NT2/D1 (cell line): ENCODE data around the gene TMPRSS11D.

ENCODE experiments used
- DNase-seq: peaks from one replicate; pipeline ENCODE4 v3.0.0-alpha.2; 2011; ENCODE audit warnings: low read depth, low spot score
- H3K27me3 ChIP-seq: 2 replicates; pipeline ENCODE4 v1.6.0; 2011; ENCODE audit warnings: mild to moderate bottlenecking; ENCODE audit not compliant: insufficient read length, insufficient read depth
- H3K36me3 ChIP-seq: 2 replicates; pipeline ENCODE4 v1.6.1; 2011; ENCODE audit warnings: mild to moderate bottlenecking, low read length, mixed read lengths; ENCODE audit not compliant: insufficient read depth, insufficient read length
- H3K4me1 ChIP-seq: 2 replicates; pipeline ENCODE4 v1.5.1; 2011; ENCODE audit not compliant: insufficient read depth, insufficient read length
- H3K4me3 ChIP-seq: 2 replicates; pipeline ENCODE4 v1.5.1; 2011; ENCODE audit warnings: low read depth; ENCODE audit not compliant: insufficient read length
- H3K9ac ChIP-seq: 2 replicates; pipeline ENCODE4 v1.6.0; 2011; ENCODE audit warnings: low read depth; ENCODE audit not compliant: insufficient read length
- H3K9me3 ChIP-seq: 2 replicates; pipeline ENCODE4 v1.5.1; 2011; ENCODE audit warnings: mild to moderate bottlenecking, low read length; ENCODE audit not compliant: insufficient read depth
- SUZ12 ChIP-seq: IDR thresholded peaks from 2 replicates; pipeline ENCODE4 v1.6.1; 2011; ENCODE audit not compliant: insufficient read length, insufficient read depth; ENCODE audit errors: extremely low read depth
- YY1 ChIP-seq: IDR thresholded peaks from 2 replicates; pipeline ENCODE4 v1.6.1; 2011; ENCODE audit not compliant: insufficient read length, insufficient read depth
- ZNF274 ChIP-seq: IDR thresholded peaks from 2 replicates; pipeline ENCODE4 v1.6.1; 2011; ENCODE audit warnings: mild to moderate bottlenecking, low read depth, low read length

TMPRSS11D gene

DNA sequence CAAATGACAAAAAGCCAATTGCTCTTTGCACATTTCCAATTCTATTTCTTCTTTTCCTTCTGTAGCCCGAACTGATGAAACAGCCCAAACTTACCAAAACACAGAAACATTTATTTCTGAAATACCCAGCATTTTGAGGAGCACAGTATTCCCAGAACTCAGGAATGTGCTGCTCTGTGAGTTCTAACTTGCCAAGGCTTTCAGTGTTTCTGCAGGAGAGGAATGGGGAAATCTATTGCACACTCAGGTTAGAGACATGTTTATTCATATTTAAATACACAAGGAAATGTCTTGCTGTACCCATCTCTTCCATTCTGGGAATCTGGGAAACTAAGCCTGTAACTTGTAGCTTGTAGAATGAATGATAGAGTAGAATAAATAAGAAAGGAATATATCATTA lies 10.7 kb downstream of the TMPRSS11D start:
- H3K36me3 ChIP-seq, result no peaks in the 10 kb centered on the region
- no peak for DNase-seq
- H3K4me1 ChIP-seq, result no peaks in the 10 kb centered on the region
- no peak overlapping the region for H3K4me3 ChIP-seq
- H3K9ac ChIP-seq, result no peak overlapping the region
- H3K9me3 ChIP-seq, result no peaks in the 10 kb centered on the region
- no peak for TF ChIP-seq SUZ12
- H3K27me3 ChIP-seq, result no peaks in the 10 kb centered on the region

DNA sequence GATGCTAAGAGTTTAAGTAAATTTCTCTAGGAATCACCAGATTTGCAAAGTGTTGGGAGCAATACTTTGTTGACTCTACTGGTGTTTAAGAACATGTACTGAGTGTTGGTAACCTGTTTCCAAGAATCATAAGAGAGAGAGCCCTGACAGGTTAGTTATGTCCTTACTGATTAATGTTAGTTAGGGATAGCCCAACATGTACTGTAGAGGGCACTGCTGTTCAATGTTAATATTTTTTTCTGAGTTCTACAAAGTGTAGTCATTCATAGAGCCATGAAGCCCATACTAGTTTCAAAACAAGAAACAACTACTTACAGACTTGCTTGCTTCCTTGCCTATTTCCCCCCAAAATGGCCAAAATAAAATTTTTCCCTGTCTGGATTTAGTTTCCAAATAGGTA lies 11.9 kb downstream of the TMPRSS11D start:
- Histone ChIP-seq H3K4me1 (no peaks in the 10 kb centered on the region), H3K9ac (no peak overlapping the region), H3K4me3 (no peak overlapping the region), H3K27me3 (no peaks in the 10 kb centered on the region), H3K9me3 (no peaks in the 10 kb centered on the region), H3K36me3 (no peaks in the 10 kb centered on the region)
- TF ChIP-seq SUZ12, result no peak
- no peak for TF ChIP-seq YY1
- TF ChIP-seq ZNF274, result no peak
- DNase-seq, result no peak

- Histone ChIP-seq H3K36me3 (no peaks in the 10 kb centered on the region), H3K9ac (no peak overlapping the region), H3K4me1 (no peaks in the 10 kb centered on the region), H3K4me3 (no peak overlapping the region), H3K27me3 (no peaks in the 10 kb centered on the region), H3K9me3 (no peaks in the 10 kb centered on the region)
- TF ChIP-seq ZNF274, result no peak
- no peak for DNase-seq
Observed at GRCh38 chr4:67869580-67870190, 14.1 kb downstream of the TMPRSS11D start.

- TF ChIP-seq ZNF274 (no peak), YY1 (no peak), SUZ12 (no peak)
- DNase-seq, result no peak
- no peaks in the 10 kb centered on the region for H3K9me3 ChIP-seq
- H3K9ac ChIP-seq, result no peak overlapping the region
- H3K4me3 ChIP-seq, result no peak overlapping the region
- H3K4me1 ChIP-seq, result no peaks in the 10 kb centered on the region
- no peaks in the 10 kb centered on the region for H3K27me3 ChIP-seq
- H3K36me3 ChIP-seq, result no peaks in the 10 kb centered on the region
Observed at GRCh38 chr4:67861513-67861912, 22.3 kb downstream of the TMPRSS11D start.

DNA sequence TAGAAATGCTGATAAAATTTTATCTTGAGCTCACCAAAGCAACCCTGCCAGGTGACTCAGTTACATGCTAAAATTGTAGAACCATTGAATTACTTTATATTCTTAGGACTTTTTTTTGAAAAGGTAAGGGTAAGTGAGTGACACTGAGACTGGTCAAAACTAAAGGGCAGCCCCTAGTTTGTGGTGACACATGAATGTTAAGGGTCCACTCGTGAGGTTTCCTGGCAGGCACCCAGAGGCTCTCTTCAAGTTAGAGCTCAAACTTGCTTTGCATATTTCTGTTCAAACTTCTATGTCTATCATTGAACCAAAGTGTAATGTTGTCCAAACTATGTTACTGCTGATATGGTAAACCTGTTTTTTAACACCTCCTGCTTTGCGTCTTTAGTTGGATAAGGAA lies 30.5 kb downstream of the TMPRSS11D start:
- TF ChIP-seq YY1, result no peak
- TF ChIP-seq ZNF274, result no peak
- no peak for TF ChIP-seq SUZ12
- DNase-seq, result no peak
- no peaks in the 10 kb centered on the region for H3K4me1 ChIP-seq
- no peaks in the 10 kb centered on the region for H3K9me3 ChIP-seq
- no peaks in the 10 kb centered on the region for H3K36me3 ChIP-seq
- H3K4me3 ChIP-seq, result no peak overlapping the region
- H3K9ac ChIP-seq, result no peak overlapping the region
- no peaks in the 10 kb centered on the region for H3K27me3 ChIP-seq

DNA sequence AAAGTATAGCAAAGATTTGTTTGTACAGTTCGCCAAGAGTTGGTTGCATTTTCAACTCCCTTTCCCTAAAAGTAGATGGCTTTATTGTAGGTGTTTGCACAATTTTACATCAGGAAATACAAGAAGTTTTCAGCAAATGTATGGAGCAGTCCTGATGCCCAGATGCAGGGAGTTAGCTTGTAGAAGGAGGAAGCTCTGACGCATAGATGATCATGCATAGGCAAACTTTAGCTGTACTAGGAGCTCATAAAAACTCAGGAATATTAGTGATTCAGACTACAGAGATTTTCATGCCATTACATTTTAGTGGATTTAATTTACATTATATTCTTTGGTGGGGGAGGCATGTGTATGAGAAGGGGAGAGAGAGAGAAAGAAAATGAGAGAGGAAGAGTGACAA lies 62.9 kb downstream of the TMPRSS11D start:
- DNase-seq, result no peak
- H3K36me3 ChIP-seq, result no peaks in the 10 kb centered on the region
- H3K27me3 ChIP-seq, result no peaks in the 10 kb centered on the region
- no peaks in the 10 kb centered on the region for H3K4me1 ChIP-seq
- no peaks in the 10 kb centered on the region for H3K9me3 ChIP-seq
- H3K4me3 ChIP-seq, result no peak overlapping the region
- no peak for TF ChIP-seq SUZ12
- no peak for TF ChIP-seq YY1
- TF ChIP-seq ZNF274, result no peak
- no peak overlapping the region for H3K9ac ChIP-seq

- DNase-seq, result no peak
- Histone ChIP-seq H3K36me3 (no peaks in the 10 kb centered on the region), H3K4me3 (no peak overlapping the region), H3K9me3 (no peaks in the 10 kb centered on the region), H3K27me3 (no peaks in the 10 kb centered on the region), H3K4me1 (no peaks in the 10 kb centered on the region), H3K9ac (no peak overlapping the region)
- TF ChIP-seq YY1 (no peak), SUZ12 (no peak), ZNF274 (no peak)
Observed at GRCh38 chr4:67810011-67810410, 73.8 kb downstream of the TMPRSS11D start.

GRCh38 chr4:67809502-67809901 lies 74.3 kb downstream of the TMPRSS11D start:
- H3K4me3 ChIP-seq, result no peak overlapping the region
- no peak for DNase-seq
- no peaks in the 10 kb centered on the region for H3K27me3 ChIP-seq
- no peaks in the 10 kb centered on the region for H3K4me1 ChIP-seq
- no peaks in the 10 kb centered on the region for H3K36me3 ChIP-seq
- no peak overlapping the region for H3K9ac ChIP-seq
- TF ChIP-seq YY1, result no peak
- TF ChIP-seq ZNF274, result no peak
- TF ChIP-seq SUZ12, result no peak
- H3K9me3 ChIP-seq, result no peaks in the 10 kb centered on the region
